ENCODE results near the gene HOXB6.

- TF ChIP-seq CTCF (IDR thresholded peaks at IDR 0.05; ENCODE audit: borderline replicate concordance, extremely low read depth, low read length, poor library complexity, severe bottlenecking), result no peak
- no peak for TF ChIP-seq EZH2 (IDR thresholded peaks at IDR 0.05; ENCODE audit: borderline replicate concordance, low read depth, low read length, severe bottlenecking)
Observed at GRCh38 chr17:48615963-48616716, 11.4 kb upstream of the HOXB6 start.

All from DND-41 (cell line).